ENCODE measurements around the gene SIX2.

- TF ChIP-seq, protein P1, sequence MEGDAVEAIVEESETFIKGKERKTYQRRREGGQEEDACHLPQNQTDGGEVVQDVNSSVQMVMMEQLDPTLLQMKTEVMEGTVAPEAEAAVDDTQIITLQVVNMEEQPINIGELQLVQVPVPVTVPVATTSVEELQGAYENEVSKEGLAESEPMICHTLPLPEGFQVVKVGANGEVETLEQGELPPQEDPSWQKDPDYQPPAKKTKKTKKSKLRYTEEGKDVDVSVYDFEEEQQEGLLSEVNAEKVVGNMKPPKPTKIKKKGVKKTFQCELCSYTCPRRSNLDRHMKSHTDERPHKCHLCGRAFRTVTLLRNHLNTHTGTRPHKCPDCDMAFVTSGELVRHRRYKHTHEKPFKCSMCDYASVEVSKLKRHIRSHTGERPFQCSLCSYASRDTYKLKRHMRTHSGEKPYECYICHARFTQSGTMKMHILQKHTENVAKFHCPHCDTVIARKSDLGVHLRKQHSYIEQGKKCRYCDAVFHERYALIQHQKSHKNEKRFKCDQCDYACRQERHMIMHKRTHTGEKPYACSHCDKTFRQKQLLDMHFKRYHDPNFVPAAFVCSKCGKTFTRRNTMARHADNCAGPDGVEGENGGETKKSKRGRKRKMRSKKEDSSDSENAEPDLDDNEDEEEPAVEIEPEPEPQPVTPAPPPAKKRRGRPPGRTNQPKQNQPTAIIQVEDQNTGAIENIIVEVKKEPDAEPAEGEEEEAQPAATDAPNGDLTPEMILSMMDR (IDR thresholded peaks at IDR 0.05), result no peak
- TF ChIP-seq POLR2A (IDR thresholded peaks at IDR 0.05) (no peak), EP300 (IDR thresholded peaks at IDR 0.05; ENCODE audit: low read depth) (no peak)
Measured at GRCh38 chr2:45042401-45042800, 33.1 kb upstream of the SIX2 start.
